GM12874 (cell line): ENCODE data around the gene USP34.

ENCODE experiments used
- TF ChIP-seq, protein P1 (sequence below): IDR thresholded peaks from 2 replicates; pipeline ENCODE4 v1.5.1; 2011; ENCODE audit warnings: low read depth, mild to moderate bottlenecking, control low read depth, low read length, moderate library complexity; ENCODE audit not compliant: insufficient read depth

Gene USP34

GRCh38 chr2:61499060-61499459, 28.2 kb upstream of the USP34 start:
- TF ChIP-seq, protein P1, sequence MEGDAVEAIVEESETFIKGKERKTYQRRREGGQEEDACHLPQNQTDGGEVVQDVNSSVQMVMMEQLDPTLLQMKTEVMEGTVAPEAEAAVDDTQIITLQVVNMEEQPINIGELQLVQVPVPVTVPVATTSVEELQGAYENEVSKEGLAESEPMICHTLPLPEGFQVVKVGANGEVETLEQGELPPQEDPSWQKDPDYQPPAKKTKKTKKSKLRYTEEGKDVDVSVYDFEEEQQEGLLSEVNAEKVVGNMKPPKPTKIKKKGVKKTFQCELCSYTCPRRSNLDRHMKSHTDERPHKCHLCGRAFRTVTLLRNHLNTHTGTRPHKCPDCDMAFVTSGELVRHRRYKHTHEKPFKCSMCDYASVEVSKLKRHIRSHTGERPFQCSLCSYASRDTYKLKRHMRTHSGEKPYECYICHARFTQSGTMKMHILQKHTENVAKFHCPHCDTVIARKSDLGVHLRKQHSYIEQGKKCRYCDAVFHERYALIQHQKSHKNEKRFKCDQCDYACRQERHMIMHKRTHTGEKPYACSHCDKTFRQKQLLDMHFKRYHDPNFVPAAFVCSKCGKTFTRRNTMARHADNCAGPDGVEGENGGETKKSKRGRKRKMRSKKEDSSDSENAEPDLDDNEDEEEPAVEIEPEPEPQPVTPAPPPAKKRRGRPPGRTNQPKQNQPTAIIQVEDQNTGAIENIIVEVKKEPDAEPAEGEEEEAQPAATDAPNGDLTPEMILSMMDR: no peak

GRCh38 chr2:61493523-61493942, 22.6 kb upstream of the USP34 start:
- TF ChIP-seq, protein P1: no peak

- TF ChIP-seq, protein P1: no peak
Observed at GRCh38 chr2:61492476-61492875, 21.6 kb upstream of the USP34 start.

DNA sequence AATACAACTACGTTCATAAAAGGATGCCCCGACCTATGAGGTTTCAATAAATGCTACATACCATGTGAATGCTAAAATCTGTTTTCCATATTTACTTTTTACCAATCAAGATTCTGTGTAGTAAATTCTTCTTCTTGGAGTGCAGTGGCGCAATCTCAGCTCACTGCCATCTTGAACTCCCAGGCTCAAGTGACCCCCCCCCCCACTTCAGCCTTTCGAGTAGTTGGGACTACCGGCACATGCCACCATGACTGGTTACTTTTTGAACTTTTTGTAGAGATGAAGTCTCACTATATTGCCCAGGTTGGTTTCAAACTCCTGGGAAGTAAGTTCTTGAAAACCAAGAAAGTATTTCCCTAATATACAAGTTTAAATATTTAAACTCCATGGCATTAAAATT, 14.4 kb upstream of the USP34 start:
- TF ChIP-seq, protein P1: no peak

GRCh38 chr2:61478086-61478485, 7.2 kb upstream of the USP34 start:
- TF ChIP-seq, protein P1: no peak

DNA sequence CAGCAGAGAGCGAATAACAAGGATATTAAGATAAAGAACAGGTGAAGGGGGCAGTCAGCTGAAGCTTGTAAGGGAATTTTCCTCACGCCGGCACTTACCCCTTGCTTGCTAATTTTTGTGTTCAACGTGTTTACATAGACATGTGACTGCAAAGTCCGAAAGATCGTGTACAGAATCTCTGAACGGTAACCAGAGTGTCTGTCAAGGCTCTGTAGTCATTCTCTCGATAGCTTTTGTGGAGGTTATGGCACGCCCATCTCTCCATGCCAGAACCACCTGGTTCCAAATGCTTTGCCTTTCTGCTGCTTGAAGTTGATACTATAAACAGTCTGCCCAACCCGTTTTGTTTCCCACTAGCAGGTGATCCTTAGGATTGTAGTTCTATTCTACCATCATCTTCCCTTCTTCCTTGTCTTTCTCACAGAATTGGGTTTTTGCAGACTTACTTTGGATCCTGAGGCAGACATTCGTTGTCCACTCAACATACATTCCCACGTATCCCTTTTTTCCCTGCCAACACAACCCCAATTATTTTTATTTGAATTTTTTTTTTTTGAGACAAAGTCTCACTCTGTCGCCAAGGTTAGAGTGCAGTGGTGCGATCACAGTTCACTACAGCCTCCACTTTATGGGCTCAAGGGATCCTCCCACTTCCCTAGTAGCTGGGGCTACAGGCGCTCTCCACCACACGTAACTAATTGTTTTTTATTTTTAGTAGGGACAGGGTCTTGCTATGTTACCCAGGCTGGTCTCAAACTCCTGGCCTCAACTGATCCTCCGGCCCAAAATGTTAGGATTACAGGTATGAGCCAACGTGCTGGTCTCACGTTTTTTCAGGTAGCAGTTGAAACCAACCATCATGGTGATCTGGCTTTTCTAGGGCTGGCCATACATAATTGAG, 1.3 kb upstream of the USP34 start:
- TF ChIP-seq, protein P1: no peak

- TF ChIP-seq, protein P1: no peak
Observed at GRCh38 chr2:61470122-61470951, 550 bp downstream of the USP34 start.
